ENCODE results near the gene CDH22.

GRCh38 chr20:46285740-46286139, 22.6 kb downstream of the CDH22 start:
- TF ChIP-seq CTCF (conservative IDR thresholded peaks at IDR 0.05; ENCODE audit: low read depth, low read length) (no peak), EZH2 (IDR thresholded peaks at IDR 0.05; ENCODE audit: borderline replicate concordance, low read depth, low read length, poor library complexity, severe bottlenecking) (no peak)

All from A673 (cell line).